Adipose tissue (tissue), 3 donors: ENCODE data around the gene L1CAM. TPM values are rescaled to one million over a fixed set of nuclear protein-coding genes. Genes with fewer than 3 reads are reported as not detected.

ENCODE experiments used
- H3K27ac ChIP-seq: one replicate; pipeline ENCODE4 v1.5.1; 2013; ENCODE audit warnings: low read depth, low read length
- WGBS, 3 donors: extraction: QIAGEN DNeasy Blood & Tissue Kit; methylation state at CpG; one replicate each; pipeline ENCODE4 v1.1.7; 2013; 5-methylcytosine and 5-hydroxymethylcytosine counted together
- polyA plus RNA-seq, 3 donors: library from polyadenylated mRNA; stranded (reverse); fragments of 200-250 nt; gene quantifications; one replicate each; pipeline ENCODE4 v1.2.3, GENCODE V29; 2013
- donor health status: healthy with polysubstance abuse.
- donor health status: Bipolar disorder and iron deficiency.
- donor health status: healthy.

The L1CAM gene
- polyA plus RNA-seq, 3 donors = 1.3 to 1.8 (median 1.5) TPM

GRCh38 chrX:153854702-153855101 lies 31.3 kb downstream of the L1CAM start:
- no peak overlapping the region for H3K27ac ChIP-seq
- 71 to 82% (median 76%) methylated on average over 9 of the region's 9 CpGs for WGBS, 3 donors

GRCh38 chrX:153853902-153854267 lies 32.1 kb downstream of the L1CAM start:
- no peak overlapping the region for H3K27ac ChIP-seq
- whole genome bisulfite sequencing, 3 donors = 86 to 95% (median 87%) methylated on average over 3 of the region's 3 CpGs

GRCh38 chrX:153853180-153853901 lies 32.6 kb downstream of the L1CAM start:
- no peak overlapping the region for H3K27ac ChIP-seq
- WGBS, 3 donors = 62 to 72% (median 63%) methylated on average over 3 of the region's 3 CpGs

DNA sequence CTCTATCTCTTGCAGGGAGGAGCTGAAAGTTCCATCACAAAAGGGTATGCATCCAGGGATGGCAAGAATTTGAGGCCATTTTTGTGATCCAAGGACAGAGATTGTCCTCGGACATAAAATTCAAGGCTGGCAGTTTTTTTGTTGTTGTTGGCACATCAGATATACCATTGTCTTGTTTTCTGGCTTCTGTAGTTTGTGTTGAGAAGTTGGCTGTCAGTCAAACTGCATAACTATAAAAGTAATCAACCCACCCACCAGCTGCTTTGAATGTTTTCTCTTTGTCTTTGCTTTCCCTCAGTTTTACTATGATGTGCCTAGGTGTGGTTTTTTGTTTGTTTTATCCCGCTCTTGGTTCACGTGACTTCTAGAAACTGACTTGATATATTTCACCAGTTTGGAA lies 34.0 kb downstream of the L1CAM start:
- H3K27ac ChIP-seq = no peak overlapping the region
- 69 to 78% (median 71%) methylated on average over 3 of the region's 3 CpGs for WGBS, 3 donors

DNA sequence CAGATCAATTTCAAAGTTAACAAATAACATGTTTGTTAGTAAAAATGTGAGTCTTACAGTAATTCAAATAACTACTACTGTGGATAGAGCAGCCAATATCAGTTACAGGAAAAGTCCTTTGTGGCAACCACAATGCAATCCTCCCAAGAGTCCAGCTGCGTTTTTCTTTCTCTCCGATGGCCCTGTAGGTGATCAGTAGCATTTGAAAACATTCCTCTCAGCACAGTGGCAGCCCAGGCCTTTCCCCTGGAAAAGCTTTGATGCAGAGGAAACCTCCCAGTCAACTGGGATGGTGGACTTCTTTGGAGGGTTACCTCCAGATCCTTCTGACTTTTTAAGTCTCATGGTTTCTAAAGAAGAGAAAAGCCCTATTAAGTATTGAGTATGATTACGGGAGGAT lies 37.6 kb downstream of the L1CAM start:
- no peak overlapping the region for H3K27ac ChIP-seq
- 59 to 79% (median 64%) methylated on average over 3 of the region's 3 CpGs for WGBS, 3 donors

GRCh38 chrX:153845842-153846241 lies 40.1 kb downstream of the L1CAM start:
- H3K27ac ChIP-seq = no peak overlapping the region

GRCh38 chrX:153845195-153845594 lies 40.8 kb downstream of the L1CAM start:
- 34 to 40% (median 35%) methylated on average over 6 of the region's 6 CpGs for whole genome bisulfite sequencing, 3 donors
- no peak overlapping the region for H3K27ac ChIP-seq

More at GRCh38 chrX:153845842-153846241, 40.1 kb downstream of the L1CAM start:
- 19 to 33% (median 19%) methylated on average over 3 of the region's 3 CpGs for WGBS, 3 donors

- H3K27ac ChIP-seq = no peak overlapping the region
- 14 to 37% (median 28%) methylated on average over 6 of the region's 6 CpGs for WGBS, 3 donors
Observed at GRCh38 chrX:153844509-153845082, 41.4 kb downstream of the L1CAM start.

GRCh38 chrX:153836921-153837320 lies 49.1 kb downstream of the L1CAM start:
- H3K27ac ChIP-seq = no peak overlapping the region

GRCh38 chrX:153832728-153833127 lies 53.2 kb downstream of the L1CAM start:
- H3K27ac ChIP-seq = no peak overlapping the region
- WGBS, 3 donors = 78 to 96% (median 92%) methylated on average over 9 to 10 of the region's 10 CpGs

More at GRCh38 chrX:153836921-153837320, 49.1 kb downstream of the L1CAM start:
- WGBS, 3 donors = 82 to 91% (median 88%) methylated on average over 6 of the region's 6 CpGs

GRCh38 chrX:153831429-153832150 lies 54.4 kb downstream of the L1CAM start:
- no peak overlapping the region for H3K27ac ChIP-seq
- WGBS, 3 donors = 62 to 75% (median 65%) methylated on average over 10 to 23 of the region's 23 CpGs

GRCh38 chrX:153830640-153831428 lies 55.1 kb downstream of the L1CAM start:
- WGBS, 3 donors = 3 to 27% (median 6%) methylated on average over 10 to 76 of the region's 102 CpGs
- H3K27ac ChIP-seq = no peak overlapping the region

DNA sequence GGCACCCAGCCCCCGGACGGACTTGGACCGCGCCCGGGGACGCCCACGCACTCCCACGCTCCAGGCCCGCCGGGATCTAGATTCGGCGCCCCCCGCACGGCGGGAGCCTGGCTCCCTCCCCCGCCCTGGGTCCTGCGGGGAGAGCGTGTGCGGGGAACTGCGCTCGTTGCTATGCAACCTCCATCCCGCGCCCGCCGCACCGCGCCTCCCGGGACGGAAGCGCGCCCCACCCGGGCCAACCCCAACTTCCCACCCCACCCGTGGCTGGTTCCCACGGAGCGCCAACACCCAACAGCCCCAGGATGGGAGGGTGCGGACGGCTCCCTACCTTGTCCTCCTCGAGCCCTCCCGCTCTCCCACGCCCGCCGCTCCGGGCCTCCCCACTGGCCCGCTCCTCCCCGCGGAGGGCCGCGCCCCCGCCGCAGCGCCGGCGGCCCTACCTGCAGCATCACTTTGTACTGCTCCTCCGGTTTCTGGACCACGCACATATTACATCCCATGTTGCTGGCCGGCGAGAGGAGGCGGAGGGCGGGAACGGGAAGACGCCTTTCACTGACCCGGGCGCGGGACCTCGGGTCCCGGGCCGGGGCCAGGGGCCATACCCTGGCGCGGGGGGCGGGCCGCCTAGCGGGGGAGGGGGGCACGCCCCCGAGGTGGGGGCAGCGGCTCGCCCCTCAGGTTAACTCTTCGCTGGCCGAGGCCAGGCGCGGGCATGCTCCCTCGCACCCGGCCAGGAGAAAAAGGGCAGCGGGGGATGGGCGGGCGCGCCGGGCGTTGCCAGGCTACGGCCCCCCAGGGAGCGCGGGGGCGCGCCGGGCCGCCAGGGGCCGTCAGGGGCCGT lies 56.0 kb downstream of the L1CAM start, which contains the start of gene PDZD4:
PDZD4 (minus strand) TSS at position 746 of the 841 bp plus-strand sequence; CDS start at position 500, 246 bp downstream.
- 0 to 19% (median 2%) methylated on average over 3 to 87 of the region's 97 CpGs for WGBS, 3 donors
- no peak within 1 kb of the TSS for H3K27ac ChIP-seq

- no peak overlapping the region for H3K27ac ChIP-seq
- 2 to 35% (median 3%) methylated on average over 7 to 26 of the region's 27 CpGs for WGBS, 3 donors
Observed at GRCh38 chrX:153829549-153829798, 56.5 kb downstream of the L1CAM start.

DNA sequence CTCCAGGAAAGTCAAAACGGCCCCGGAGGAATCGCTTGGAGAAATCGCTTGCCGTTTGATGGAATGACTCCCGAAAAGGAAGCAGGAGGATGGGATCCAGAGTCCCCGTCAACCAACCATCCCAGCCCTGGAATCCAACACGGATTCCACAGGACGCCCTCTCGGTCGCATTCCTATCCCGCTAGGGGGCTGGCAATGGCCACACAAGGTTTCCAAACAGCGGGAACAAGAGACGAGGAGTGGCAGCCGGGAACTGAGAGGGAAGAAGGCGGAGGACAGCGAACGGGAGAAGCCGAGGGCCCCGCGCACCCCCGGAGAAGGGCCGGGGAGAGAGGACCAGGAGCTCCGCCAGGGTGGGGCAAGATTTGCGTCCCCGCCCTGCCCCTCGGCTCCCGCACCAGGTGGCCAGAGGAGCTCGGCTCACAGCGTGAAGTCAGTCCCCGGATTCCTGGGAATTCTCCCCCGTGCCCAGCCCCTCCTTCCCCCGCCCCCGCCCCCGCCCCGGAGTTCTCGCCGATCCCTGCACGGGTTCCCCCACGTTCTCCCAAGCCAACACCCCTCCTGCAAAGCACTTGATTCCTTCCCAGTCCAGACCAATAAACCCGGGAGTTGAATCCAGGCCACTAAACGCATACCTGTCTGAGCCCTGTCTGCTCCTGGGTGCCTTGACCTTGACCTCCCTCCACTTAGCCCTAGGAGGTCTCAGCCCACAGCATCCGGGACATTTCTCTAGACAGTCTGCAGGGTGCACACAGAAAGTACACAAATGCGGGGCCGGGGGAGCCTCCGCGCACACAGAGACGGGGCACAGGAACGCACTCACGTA lies 57.0 kb downstream of the L1CAM start:
- 8 to 23% (median 11%) methylated on average over 22 to 45 of the region's 50 CpGs for WGBS, 3 donors
- H3K27ac ChIP-seq = no peak overlapping the region

DNA sequence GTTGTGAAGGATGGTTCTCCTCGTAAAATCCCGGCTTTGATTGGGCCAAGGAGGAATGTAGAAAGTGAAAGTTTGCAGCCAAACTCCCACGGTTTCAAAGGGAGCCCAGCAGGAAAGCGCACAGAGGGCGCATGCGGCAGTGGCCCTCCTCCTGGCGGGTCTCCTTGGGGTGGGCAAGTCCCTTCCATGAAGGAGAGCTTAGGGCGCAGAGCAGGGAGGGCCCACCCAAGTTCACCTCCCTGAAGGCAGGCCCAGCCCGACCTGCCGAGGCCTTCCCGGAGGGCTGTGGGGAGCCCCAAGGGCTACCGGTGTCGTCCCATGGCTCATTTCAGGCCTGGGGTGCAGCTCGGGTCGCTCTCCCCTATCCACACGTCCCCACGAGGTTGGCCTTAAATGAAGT lies 57.7 kb downstream of the L1CAM start:
- WGBS, 3 donors = 29 to 56% (median 39%) methylated on average over 13 to 17 of the region's 17 CpGs
- no peak overlapping the region for H3K27ac ChIP-seq

DNA sequence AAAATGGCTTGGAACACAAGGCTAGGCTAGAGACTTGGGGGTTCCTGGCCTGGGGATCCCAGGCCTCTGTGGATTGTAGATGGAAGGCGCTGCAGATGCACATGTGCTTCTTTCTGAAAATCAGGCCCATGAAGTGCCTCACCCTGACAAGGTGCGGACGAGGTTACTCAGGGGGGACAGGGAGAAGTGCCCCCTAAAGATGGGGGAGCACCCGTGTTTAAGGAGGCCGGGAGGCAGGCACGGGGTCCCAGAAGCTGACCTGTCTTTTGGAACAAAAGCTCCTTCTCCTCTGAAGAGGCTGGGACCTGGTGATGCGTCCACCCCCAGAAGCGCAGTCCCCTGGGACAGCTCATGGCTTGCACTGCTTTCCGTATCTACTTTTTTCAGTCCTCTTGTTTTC lies 58.1 kb downstream of the L1CAM start:
- 74 to 96% (median 77%) methylated on average over 4 to 9 of the region's 9 CpGs for WGBS, 3 donors
- H3K27ac ChIP-seq = no peak overlapping the region
